Suprapubic skin (tissue), 3 donors: Measurements from ENCODE around the gene KCNJ16.

Source experiments
- CTCF ChIP-seq, 2 donors: fragments of 200-600 bp in 1 of 2; fragments of 450-650 bp in 1 of 2; sonication (generic) in 1 of 2; IDR thresholded peaks; one replicate each; pipeline ENCODE4 v1.5.1; 2016 to 2019; ENCODE audit warnings: antibody characterized with exemption in 2 of 2, mild to moderate bottlenecking in 1 of 2, moderate library complexity in 1 of 2
- EP300 ChIP-seq: sonication (generic); formaldehyde crosslinking; IDR thresholded peaks from one replicate; pipeline ENCODE4 v1.6.1; 2017; ENCODE audit warnings: antibody characterized with exemption
- POLR2A ChIP-seq, 2 donors: fragments of 450-650 bp; IDR thresholded peaks; one replicate each; pipeline ENCODE4 v1.6.1; 2017; ENCODE audit warnings: antibody characterized with exemption in 2 of 2, mild to moderate bottlenecking in 2 of 2, moderate library complexity in 2 of 2

- TF ChIP-seq CTCF (IDR thresholded peaks at IDR 0.05) (no peak), EP300 (no peak), POLR2A (IDR thresholded peaks at IDR 0.05) (no peak)
These were observed 31.5 kb downstream of the KCNJ16 start for GRCh38 chr17:70106551-70106950.
